Measurements from ENCODE around the gene TRIO. TPM values are rescaled to one million over a fixed set of nuclear protein-coding genes. Genes with fewer than 3 reads are reported as not detected.

TRIO gene
- total RNA-seq, 1 experiment from 2014 or later: 211 TPM

- Histone ChIP-seq H3K4me1 (ENCODE audit: insufficient read depth, low read length) (peaks cover 40% of the 10 kb centered on the region), H2AFZ (ENCODE audit: low read length) (no peak overlapping the region), H3K9me2 (replicated peaks; ENCODE audit: low read length) (no peaks in the 10 kb centered on the region), H3K9me3 (ENCODE audit: low read length) (no peaks in the 10 kb centered on the region), H3F3A (ENCODE audit: low read length, unreplicated experiment) (peaks cover 3% of the 10 kb centered on the region), H3K4me3 (ENCODE audit: low read length) (no peak overlapping the region), H3K36me3 (ENCODE audit: low read depth, low read length) (no peaks in the 10 kb centered on the region), H3K27me3 (ENCODE audit: low read length) (no peaks in the 10 kb centered on the region), H3K4me2 (ENCODE audit: low read length) (no peak overlapping the region), H4K20me1 (ENCODE audit: low read length) (peaks cover 49% of the 10 kb centered on the region), H3K27ac (ENCODE audit: low read length) (no peak overlapping the region), H3K9ac (ENCODE audit: low read length) (no peak overlapping the region), H3K79me2 (ENCODE audit: low read length) (peaks cover 100% of the 10 kb centered on the region)
- intact Hi-C loops (cut with micrococcal nuclease): no loop called here
- ChIA-PET CTCF (no interaction called here), POLR2A (ENCODE audit: unreplicated experiment) (no interaction called here)
- TF ChIP-seq EZH2phosphoT487 (IDR thresholded peaks at IDR 0.05; ENCODE audit: borderline replicate concordance, low read length) (no peak), CTCF (conservative IDR thresholded peaks at IDR 0.05; ENCODE audit: low read depth, low read length) (no peak), EZH2 (IDR thresholded peaks at IDR 0.05; ENCODE audit: low read length, unreplicated experiment) (no peak)
- DNase-seq (no peak), ATAC-seq (peak; percentile 19; the same call in 1 of the 2 replicates)
- no TSS peak for BruUV-seq (replicated peaks)
These were observed 92.7 kb downstream of the TRIO start for GRCh38 chr5:14235872-14236271.

GRCh38 chr5:14236757-14237156 is 93.6 kb downstream of the TRIO start:
- Histone ChIP-seq H3K79me2 (ENCODE audit: low read length) (peaks cover 100% of the 10 kb centered on the region), H3K4me2 (ENCODE audit: low read length) (no peak overlapping the region), H4K20me1 (ENCODE audit: low read length) (peaks cover 52% of the 10 kb centered on the region), H3K4me1 (ENCODE audit: insufficient read depth, low read length) (peaks cover 33% of the 10 kb centered on the region), H3K9me3 (ENCODE audit: low read length) (no peaks in the 10 kb centered on the region), H3K36me3 (ENCODE audit: low read depth, low read length) (no peaks in the 10 kb centered on the region), H3K27me3 (ENCODE audit: low read length) (no peaks in the 10 kb centered on the region), H3K9ac (ENCODE audit: low read length) (no peak overlapping the region), H3K9me2 (replicated peaks; ENCODE audit: low read length) (no peaks in the 10 kb centered on the region), H2AFZ (ENCODE audit: low read length) (no peak overlapping the region), H3K4me3 (ENCODE audit: low read length) (no peak overlapping the region), H3F3A (ENCODE audit: low read length, unreplicated experiment) (peaks cover 3% of the 10 kb centered on the region), H3K27ac (ENCODE audit: low read length) (no peak overlapping the region)
- ATAC-seq (no peak), DNase-seq (no peak)
- TF ChIP-seq EZH2 (IDR thresholded peaks at IDR 0.05; ENCODE audit: low read length, unreplicated experiment) (no peak), EZH2phosphoT487 (IDR thresholded peaks at IDR 0.05; ENCODE audit: borderline replicate concordance, low read length) (no peak), CTCF (conservative IDR thresholded peaks at IDR 0.05; ENCODE audit: low read depth, low read length) (no peak)
- no TSS peak for BruUV-seq (replicated peaks)
- POLR2A ChIA-PET (ENCODE audit: unreplicated experiment): no interaction called here
- CTCF ChIA-PET: no interaction called here
- intact Hi-C loops (cut with micrococcal nuclease): no loop called here

GRCh38 chr5:14237317-14238086 is 94.4 kb downstream of the TRIO start:
- peaks cover 51% of the 10 kb centered on the region for H4K20me1 ChIP-seq (ENCODE audit: low read length)

More at GRCh38 chr5:14237317-14238086, 94.4 kb downstream of the TRIO start:
- POLR2A ChIA-PET (ENCODE audit: unreplicated experiment): no interaction called here
- CTCF ChIA-PET: no interaction called here
- ATAC-seq (no peak), DNase-seq (no peak)
- H3K27ac ChIP-seq (ENCODE audit: low read length): 0 out of 2 replicates have a peak overlapping the region, but pooled peaks have one; percentile 4
- H3K9me2 ChIP-seq (replicated peaks; ENCODE audit: low read length): no peaks in the 10 kb centered on the region
- H3F3A ChIP-seq (ENCODE audit: low read length, unreplicated experiment): peaks cover 3% of the 10 kb centered on the region
- no peak overlapping the region for H3K4me2 ChIP-seq (ENCODE audit: low read length)
- no peaks in the 10 kb centered on the region for H3K27me3 ChIP-seq (ENCODE audit: low read length)
- no peak for TF ChIP-seq EZH2phosphoT487 (IDR thresholded peaks at IDR 0.05; ENCODE audit: borderline replicate concordance, low read length)
- no peak for TF ChIP-seq EZH2 (IDR thresholded peaks at IDR 0.05; ENCODE audit: low read length, unreplicated experiment)
- no peak for TF ChIP-seq CTCF (conservative IDR thresholded peaks at IDR 0.05; ENCODE audit: low read depth, low read length)
- H2AFZ ChIP-seq (ENCODE audit: low read length): no peak overlapping the region
- no peak overlapping the region for H3K4me3 ChIP-seq (ENCODE audit: low read length)
- no peaks in the 10 kb centered on the region for H3K9me3 ChIP-seq (ENCODE audit: low read length)
- H3K4me1 ChIP-seq (ENCODE audit: insufficient read depth, low read length): peaks cover 33% of the 10 kb centered on the region
- H3K79me2 ChIP-seq (ENCODE audit: low read length): peaks cover 100% of the 10 kb centered on the region
- intact Hi-C loops (cut with micrococcal nuclease): no loop called here
- no peak overlapping the region for H3K9ac ChIP-seq (ENCODE audit: low read length)
- no peaks in the 10 kb centered on the region for H3K36me3 ChIP-seq (ENCODE audit: low read depth, low read length)
- no TSS peak for BruUV-seq (replicated peaks)
